Trophoblast cell (in vitro differentiated cells and primary cell): ENCODE measurements around the gene NRCAM.

Source experiments
- DNase-seq, 2 donors: peaks; one replicate each; pipeline ENCODE4 v3.0.0-alpha.2; 2016
- H2AFZ ChIP-seq: 2 replicates; pipeline ENCODE4 v1.6.1; 2013; ENCODE audit warnings: low read length, moderate library complexity, mild to moderate bottlenecking; ENCODE audit not compliant: insufficient read depth, poor library complexity
- H2AK5ac ChIP-seq: 2 replicates; pipeline ENCODE4 v1.6.1; 2013; ENCODE audit warnings: mild to moderate bottlenecking, low read length
- H2BK120ac ChIP-seq: 2 replicates; pipeline ENCODE4 v1.6.1; 2013; ENCODE audit warnings: low read length, mild to moderate bottlenecking, moderate library complexity; ENCODE audit not compliant: insufficient read depth, poor library complexity
- H2BK12ac ChIP-seq: 2 replicates; pipeline ENCODE4 v1.6.1; 2013; ENCODE audit warnings: mild to moderate bottlenecking, low read length, moderate library complexity
- H2BK5ac ChIP-seq: 2 replicates; pipeline ENCODE4 v1.6.1; 2013; ENCODE audit warnings: low read length, low read depth, moderate library complexity, mild to moderate bottlenecking; ENCODE audit not compliant: poor library complexity
- H3K14ac ChIP-seq: 2 replicates; pipeline ENCODE4 v1.6.1; 2013; ENCODE audit warnings: mild to moderate bottlenecking, low read length
- H3K18ac ChIP-seq: 2 replicates; pipeline ENCODE4 v1.6.1; 2013; ENCODE audit warnings: mild to moderate bottlenecking, low read length
- H3K23ac ChIP-seq: 2 replicates; pipeline ENCODE4 v1.6.1; 2013; ENCODE audit warnings: low read length
- H3K27ac ChIP-seq: 2 replicates; pipeline ENCODE4 v1.5.1; 2013; ENCODE audit warnings: low read depth, mild to moderate bottlenecking, inconsistent platforms, low read length, moderate library complexity
- H3K27me3 ChIP-seq: 2 replicates; pipeline ENCODE4 v1.6.1; 2013; ENCODE audit warnings: inconsistent platforms, mild to moderate bottlenecking, low read length, moderate library complexity; ENCODE audit not compliant: insufficient read depth
- H3K36me3 ChIP-seq, 2 experiments: 1 replicate in 1 of 2; 2 replicates in 1 of 2; pipeline ENCODE4 v1.6.1; 2013; ENCODE audit warnings: low read length in 2 of 2, mild to moderate bottlenecking in 2 of 2, moderate library complexity in 1 of 2; ENCODE audit not compliant: insufficient read depth in 2 of 2, control insufficient read depth in 1 of 2
- H3K4ac ChIP-seq: 2 replicates; pipeline ENCODE4 v1.6.1; 2013; ENCODE audit warnings: low read depth, mild to moderate bottlenecking, low read length, moderate library complexity
- H3K4me1 ChIP-seq, 2 experiments: 1 replicate in 1 of 2; 2 replicates in 1 of 2; pipeline ENCODE4 v1.6.1; 2013; ENCODE audit warnings: low read length in 2 of 2, mild to moderate bottlenecking in 2 of 2, moderate library complexity in 1 of 2; ENCODE audit not compliant: insufficient read depth in 2 of 2, control insufficient read depth in 1 of 2
- H3K4me2 ChIP-seq: 2 replicates; pipeline ENCODE4 v1.6.1; 2013; ENCODE audit warnings: inconsistent platforms, mild to moderate bottlenecking, low read length, moderate library complexity
- H3K4me3 ChIP-seq: 2 replicates; pipeline ENCODE4 v1.5.1; 2013; ENCODE audit warnings: mild to moderate bottlenecking, low read depth, low read length, inconsistent platforms
- H3K79me1 ChIP-seq: one replicate; pipeline ENCODE4 v1.6.1; 2013; ENCODE audit warnings: low read length
- H3K79me2 ChIP-seq: 2 replicates; pipeline ENCODE4 v1.6.1; 2013; ENCODE audit warnings: low read length, mild to moderate bottlenecking; ENCODE audit not compliant: control insufficient read depth, insufficient read depth, poor library complexity
- H3K9ac ChIP-seq: 2 replicates; pipeline ENCODE4 v1.6.1; 2013; ENCODE audit warnings: mild to moderate bottlenecking, low read length
- H3K9me3 ChIP-seq: 2 replicates; pipeline ENCODE4 v1.6.1; 2013; ENCODE audit warnings: low read depth, mild to moderate bottlenecking, control low read depth, inconsistent platforms, low read length; ENCODE audit not compliant: insufficient read depth
- H4K12ac ChIP-seq: 2 replicates; pipeline ENCODE4 v1.6.1; 2013; ENCODE audit warnings: low read depth, mild to moderate bottlenecking, low read length, moderate library complexity
- H4K8ac ChIP-seq: 2 replicates; pipeline ENCODE4 v1.6.1; 2013; ENCODE audit warnings: low read depth, mild to moderate bottlenecking, low read length, moderate library complexity
- H4K91ac ChIP-seq: one replicate; pipeline ENCODE4 v1.6.1; 2013; ENCODE audit warnings: low read depth, mild to moderate bottlenecking, low read length, moderate library complexity
- WGBS: extraction: QIAGEN DNeasy Blood & Tissue Kit; methylation state at CpG from one replicate; pipeline ENCODE4 v1.1.7; 2013; ENCODE audit warnings: missing lambda C conversion rate; ENCODE audit not compliant: insufficient read length, insufficient coverage; ENCODE audit errors: extremely low coverage; 5-methylcytosine and 5-hydroxymethylcytosine counted together

Gene NRCAM

DNA sequence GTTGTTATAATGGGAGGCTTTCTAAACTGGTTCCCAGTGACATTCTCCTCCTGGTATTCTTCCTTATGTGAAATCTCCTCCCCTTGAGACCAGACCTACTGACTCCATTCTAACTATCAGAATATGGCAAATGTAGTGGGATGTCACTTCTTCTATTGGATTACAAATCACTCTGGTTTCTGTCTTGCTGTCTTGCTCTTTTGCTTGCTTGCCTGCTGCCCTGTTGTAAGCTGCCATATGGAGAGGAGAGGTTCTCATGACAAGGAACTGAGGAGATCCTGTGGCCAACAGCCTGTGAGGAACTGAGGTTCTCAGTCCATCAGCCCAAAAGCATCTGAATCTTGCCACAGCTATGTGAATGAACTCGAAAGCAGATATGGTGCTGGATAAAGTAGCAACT lies 4.7 kb upstream of the NRCAM start:
- Histone ChIP-seq H2BK12ac (no peak overlapping the region), H3K27ac (no peak overlapping the region), H3K36me3 (no peaks in the 10 kb centered on the region), H2BK120ac (no peak overlapping the region), H2AFZ (no peak overlapping the region), H2AK5ac (no peak overlapping the region), H4K12ac (no peak overlapping the region), H3K4me1 (peaks cover under 1 to 2% of the 10 kb centered on the region in 2 experiments), H3K23ac (no peak overlapping the region), H3K4ac (no peak overlapping the region), H4K91ac (no peak overlapping the region), H3K79me1 (no peaks in the 10 kb centered on the region), H4K8ac (no peak overlapping the region), H3K27me3 (peaks cover 20% of the 10 kb centered on the region), H3K79me2 (no peaks in the 10 kb centered on the region), H3K9ac (no peak overlapping the region), H3K9me3 (peaks cover 2% of the 10 kb centered on the region), H3K4me2 (no peak overlapping the region), H2BK5ac (no peak overlapping the region), H3K14ac (no peak overlapping the region), H3K18ac (no peak overlapping the region), H3K4me3 (no peak overlapping the region)
- no peak for DNase-seq
- no CpG with 5 or more reads among the region's 1 CpG for WGBS

DNA sequence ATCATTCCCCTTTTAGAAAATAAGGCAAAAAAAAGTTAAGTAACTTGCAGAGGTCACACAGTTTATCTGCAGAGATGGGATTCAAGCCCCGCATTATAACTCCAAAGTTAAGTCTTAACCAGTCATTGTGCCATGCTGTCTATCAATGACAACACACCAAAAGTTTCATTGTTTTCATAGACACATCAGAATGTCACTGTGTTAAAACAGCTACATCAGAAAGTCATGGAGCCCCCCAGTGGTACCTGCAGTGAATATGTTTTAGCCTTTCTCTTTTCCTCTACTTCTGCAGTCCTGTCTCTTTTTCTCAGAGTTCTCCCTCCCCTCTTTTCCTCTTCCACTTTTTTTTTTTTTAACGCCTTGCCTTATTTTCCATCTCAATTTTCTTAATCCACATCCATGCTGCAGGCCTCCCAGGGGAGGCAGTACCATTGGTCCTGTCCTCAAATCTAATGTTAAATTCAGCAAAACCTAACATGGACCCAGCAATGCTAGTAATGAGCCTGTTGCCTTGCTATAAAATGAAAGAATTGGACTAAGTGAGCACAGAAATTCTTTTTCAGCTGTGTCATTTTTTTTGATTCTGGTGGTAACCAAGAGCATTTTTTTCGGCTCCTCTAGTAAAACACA lies 3.8 kb upstream of the NRCAM start:
- no peak overlapping the region for H2BK5ac ChIP-seq
- H3K79me1 ChIP-seq, result no peaks in the 10 kb centered on the region
- H3K4me2 ChIP-seq, result no peak overlapping the region
- no peak overlapping the region for H3K9ac ChIP-seq
- H2BK12ac ChIP-seq, result no peak overlapping the region
- H3K4me3 ChIP-seq, result no peak overlapping the region
- no peak overlapping the region for H4K12ac ChIP-seq
- H4K91ac ChIP-seq, result no peak overlapping the region
- no peak overlapping the region for H2AFZ ChIP-seq
- no peak overlapping the region for H3K4ac ChIP-seq
- no peak overlapping the region for H2BK120ac ChIP-seq
- no peak overlapping the region for H3K27ac ChIP-seq
- H3K9me3 ChIP-seq, result peaks cover 7% of the 10 kb centered on the region
- H4K8ac ChIP-seq, result no peak overlapping the region
- H3K18ac ChIP-seq, result no peak overlapping the region
- peaks cover 9 to 12% of the 10 kb centered on the region in 2 experiments for H3K4me1 ChIP-seq
- no CpG with 5 or more reads among the region's 3 CpGs for WGBS
- H3K27me3 ChIP-seq, result peaks cover 29% of the 10 kb centered on the region
- peak in 1 of 2 donors; percentile 49 for DNase-seq
- H3K36me3 ChIP-seq, result no peaks in the 10 kb centered on the region
- H3K79me2 ChIP-seq, result no peaks in the 10 kb centered on the region
- no peak overlapping the region for H3K14ac ChIP-seq
- no peak overlapping the region for H3K23ac ChIP-seq
- no peak overlapping the region for H2AK5ac ChIP-seq

DNA sequence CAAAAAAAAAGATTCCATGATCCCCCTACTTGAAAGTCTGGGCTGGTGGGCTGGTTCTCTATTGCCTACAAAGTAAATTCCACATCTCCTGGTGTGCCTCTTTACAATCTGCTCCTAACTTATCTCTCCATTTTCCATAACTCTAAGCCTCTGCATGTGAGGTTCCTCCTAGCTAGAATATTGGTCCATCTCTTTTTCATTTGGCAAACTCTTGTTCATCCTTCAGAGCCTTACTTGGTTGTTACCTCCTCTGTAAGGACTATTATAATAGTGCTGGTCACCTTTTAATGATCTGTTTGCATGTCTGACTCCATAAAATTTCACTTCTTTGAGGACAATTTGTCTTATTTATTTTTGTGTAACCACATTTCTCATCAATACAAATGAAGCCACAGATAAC lies 1.6 kb upstream of the NRCAM start:
- no peak overlapping the region for H4K12ac ChIP-seq

DNA sequence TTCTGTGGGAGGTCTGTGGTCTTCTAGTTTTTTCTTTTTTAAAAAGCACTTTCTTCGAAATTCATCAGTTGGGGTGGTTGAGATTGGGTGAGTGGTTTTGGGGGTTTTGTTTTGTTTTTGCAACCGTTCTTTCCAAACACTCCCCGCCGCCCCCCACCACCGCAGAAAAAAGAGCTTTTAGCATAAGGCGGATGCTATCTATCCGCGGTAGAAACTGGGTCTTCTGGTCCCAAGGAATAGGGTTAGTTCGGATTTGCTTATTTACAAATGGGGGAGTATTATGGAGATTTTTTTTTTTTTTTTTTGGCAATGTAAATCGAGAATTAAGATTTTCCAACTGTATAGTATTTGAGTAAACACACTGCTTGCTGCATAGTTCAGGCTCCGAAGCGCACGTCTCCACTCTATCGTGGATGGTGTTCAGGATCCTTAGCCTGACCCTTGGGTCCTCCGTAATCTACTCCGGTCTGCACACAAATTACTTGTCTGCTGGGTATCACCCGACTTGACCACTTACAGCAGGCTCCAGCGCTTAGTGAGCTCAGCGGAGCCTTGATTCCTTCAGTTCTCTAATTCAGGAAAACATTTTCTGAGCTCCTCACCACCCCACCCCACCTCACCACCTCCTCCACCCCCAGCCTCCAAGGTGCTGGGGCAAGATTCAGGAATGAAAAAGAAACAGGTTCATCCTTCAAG lies 757 bp upstream of the NRCAM start:
- Histone ChIP-seq H4K8ac (no peak overlapping the region), H3K27ac (no peak overlapping the region), H3K79me1 (no peaks in the 10 kb centered on the region), H3K14ac (no peak overlapping the region), H2BK12ac (no peak overlapping the region), H2BK5ac (no peak overlapping the region), H3K18ac (no peak overlapping the region), H3K36me3 (no peaks in the 10 kb centered on the region), H3K4me3 (no peak overlapping the region), H3K23ac (no peak overlapping the region), H2BK120ac (no peak overlapping the region), H3K9ac (no peak overlapping the region), H3K9me3 (peaks cover 8% of the 10 kb centered on the region), H3K4me1 (peaks cover 10 to 16% of the 10 kb centered on the region in 2 experiments), H3K27me3 (peaks cover 39% of the 10 kb centered on the region), H3K4me2 (peak overlapping the region; percentile 99), H3K4ac (no peak overlapping the region), H4K12ac (no peak overlapping the region), H3K79me2 (no peaks in the 10 kb centered on the region), H4K91ac (no peak overlapping the region), H2AFZ (no peak overlapping the region), H2AK5ac (no peak overlapping the region)
- DNase-seq, result no peak
- no CpG with 5 or more reads among the region's 19 CpGs for WGBS

More for the DNA sequence above, 1.6 kb upstream of the NRCAM start:
- Histone ChIP-seq H2AFZ (no peak overlapping the region), H3K4me1 (peaks cover 10 to 16% of the 10 kb centered on the region in 2 experiments), H3K18ac (no peak overlapping the region), H4K91ac (no peak overlapping the region), H2BK12ac (no peak overlapping the region), H3K4ac (no peak overlapping the region), H4K8ac (no peak overlapping the region), H3K27me3 (peaks cover 39% of the 10 kb centered on the region), H3K27ac (no peak overlapping the region), H3K9me3 (peaks cover 8% of the 10 kb centered on the region), H3K36me3 (no peaks in the 10 kb centered on the region), H3K14ac (no peak overlapping the region), H2BK5ac (no peak overlapping the region), H3K23ac (no peak overlapping the region), H2BK120ac (no peak overlapping the region), H3K4me3 (no peak overlapping the region), H3K79me1 (no peaks in the 10 kb centered on the region), H3K79me2 (no peaks in the 10 kb centered on the region), H3K4me2 (no peak overlapping the region), H3K9ac (no peak overlapping the region), H2AK5ac (no peak overlapping the region)
- DNase-seq, result no peak
